Measurements from ENCODE around the gene LIN54. TPM values are rescaled to one million over a fixed set of nuclear protein-coding genes. Genes with fewer than 3 reads are reported as not detected.
A peak's percentile ranks its signal among the peaks of the same experiment; 100 is the strongest.

LIN54 gene
- polyA plus RNA-seq, 1 of the 3 experiments (the other 2 are of a cell fraction): 6.4 TPM

- Histone ChIP-seq H3K9me2 (no peaks in the 10 kb centered on the region), H2AFZ (ENCODE audit: low read depth) (no peak overlapping the region), H3K4me3 (ENCODE audit: low read depth in 2 of 2, low read length in 1 of 2) (no peak overlapping the region), H3K27me3 (ENCODE audit: insufficient read depth) (no peaks in the 10 kb centered on the region), H3K4me1 (ENCODE audit: control insufficient read depth in 1 of 2, insufficient read depth in 2 of 2, low read depth in 1 of 2, low read length in 1 of 2) (peaks cover 5 to 9% of the 10 kb centered on the region in 2 experiments; a peak in 3 of 4 replicates), H3K36me3 (replicated peaks in 1 of 2; ENCODE audit: control insufficient read depth in 1 of 2, insufficient read depth in 2 of 2, low read length in 1 of 2) (peaks cover 41 to 48% of the 10 kb centered on the region in 2 experiments), H3F3A (replicated peaks; ENCODE audit: insufficient read depth) (peaks cover 32% of the 10 kb centered on the region), H3K27ac (ENCODE audit: low read depth in 2 of 2, low read length in 1 of 2) (peak overlapping the region in 1 of 2 experiments; percentile 99; a peak in 2 of 4 replicates), H3K4me2 (no peak overlapping the region), H3K9me3 (no peaks in the 10 kb centered on the region), H3K9ac (no peak overlapping the region), H3K79me2 (ENCODE audit: insufficient read depth) (peaks cover 81% of the 10 kb centered on the region), H4K20me1 (ENCODE audit: insufficient read depth) (peaks cover 26% of the 10 kb centered on the region)
- CTCF ChIA-PET: interaction anchor here (0.9 kb wide), 1 partner anchor 66 kb away, joined by 3 read pairs; no protein-coding TSS in a partner anchor
- no peak for TF ChIP-seq NRF1 (IDR thresholded peaks at IDR 0.05; ENCODE audit: low read depth, low read length)
- no peak for TF ChIP-seq ELF1 (IDR thresholded peaks at IDR 0.05)
- POLR2A ChIA-PET: no interaction called here
- 74% methylated on average over 1 of the region's 1 CpG for WGBS (ENCODE audit: low lambda C conversion rate)
- DNase-seq: no peak
These were observed 118.2 kb downstream of the LIN54 start for GRCh38 chr4:82892467-82892802.

GRCh38 chr4:82891707-82892466, 118.7 kb downstream of the LIN54 start:
- 35% methylated on average over 7 of the region's 7 CpGs for WGBS (ENCODE audit: low lambda C conversion rate)
- no peak for DNase-seq
- Histone ChIP-seq H3K36me3 (replicated peaks in 1 of 2; ENCODE audit: control insufficient read depth in 1 of 2, insufficient read depth in 2 of 2, low read length in 1 of 2) (peaks cover 37 to 46% of the 10 kb centered on the region in 2 experiments), H3K9me3 (no peaks in the 10 kb centered on the region), H2AFZ (ENCODE audit: low read depth) (peak overlapping the region; percentile 53; the same call in 1 of the 2 replicates), H3K27me3 (ENCODE audit: insufficient read depth) (no peaks in the 10 kb centered on the region), H3F3A (replicated peaks; ENCODE audit: insufficient read depth) (peaks cover 29% of the 10 kb centered on the region), H3K4me1 (ENCODE audit: control insufficient read depth in 1 of 2, insufficient read depth in 2 of 2, low read depth in 1 of 2, low read length in 1 of 2) (peaks cover 2 to 8% of the 10 kb centered on the region in 2 experiments; a peak in 3 of 4 replicates), H3K9ac (peak overlapping the region; percentile 99), H3K9me2 (no peaks in the 10 kb centered on the region), H3K79me2 (ENCODE audit: insufficient read depth) (peaks cover 81% of the 10 kb centered on the region), H3K4me3 (ENCODE audit: low read depth in 2 of 2, low read length in 1 of 2) (peak overlapping the region; percentile 82 to 94), H4K20me1 (ENCODE audit: insufficient read depth) (peaks cover 30% of the 10 kb centered on the region), H3K4me2 (peak overlapping the region; percentile 89), H3K27ac (ENCODE audit: low read depth in 2 of 2, low read length in 1 of 2) (peak overlapping the region; percentile 98 to 99)
- ChIA-PET CTCF (interaction anchor here (0.9 kb wide), 1 partner anchor 65 kb away, joined by 3 read pairs; no protein-coding TSS in a partner anchor), POLR2A (no interaction called here)
- TF ChIP-seq TAF1 (IDR thresholded peaks at IDR 0.05; ENCODE audit: borderline replicate concordance, low read depth, low read length) (no peak), GATA2 (CRISPR knock-in tag; IDR thresholded peaks at IDR 0.05) (no peak)

GRCh38 chr4:82890901-82891706, 119.5 kb downstream of the LIN54 start, which contains the start of gene SEC31A:
SEC31A (minus strand) TSS chr4:82891153; CDS start chr4:82881936, 9,217 bp downstream.
- H3K27ac ChIP-seq (ENCODE audit: low read depth in 2 of 2, low read length in 1 of 2): peak within 1 kb of the TSS; percentile 98 to 99
- no peaks in the 10 kb centered on the region for H3K9me2 ChIP-seq
- peaks cover 38% of the 10 kb centered on the region for H4K20me1 ChIP-seq (ENCODE audit: insufficient read depth)
- ChIA-PET POLR2A (no interaction called here), CTCF (no interaction called here)
- H3K4me2 ChIP-seq: peak within 1 kb of the TSS; percentile 90
- peak within 1 kb of the TSS; percentile 99 for H3K9ac ChIP-seq
- peak; percentile 95 for DNase-seq
- H3K79me2 ChIP-seq (ENCODE audit: insufficient read depth): peaks cover 81% of the 10 kb centered on the region
- H3K9me3 ChIP-seq: no peaks in the 10 kb centered on the region
- H3K4me3 ChIP-seq (ENCODE audit: low read depth in 2 of 2, low read length in 1 of 2): peak within 1 kb of the TSS; percentile 82 to 94
- H3K27me3 ChIP-seq (ENCODE audit: insufficient read depth): no peaks in the 10 kb centered on the region
- peaks cover 34 to 45% of the 10 kb centered on the region in 2 experiments for H3K36me3 ChIP-seq (replicated peaks in 1 of 2; ENCODE audit: control insufficient read depth in 1 of 2, insufficient read depth in 2 of 2, low read length in 1 of 2)
- peaks cover 33% of the 10 kb centered on the region for H3F3A ChIP-seq (replicated peaks; ENCODE audit: insufficient read depth)
- WGBS (ENCODE audit: low lambda C conversion rate): 1% methylated on average over 40 of the region's 71 CpGs
- H3K4me1 ChIP-seq (ENCODE audit: control insufficient read depth in 1 of 2, insufficient read depth in 2 of 2, low read depth in 1 of 2, low read length in 1 of 2): peaks cover 1 to 8% of the 10 kb centered on the region in 2 experiments; a peak in 3 of 4 replicates
- peak within 1 kb of the TSS; percentile 53 for H2AFZ ChIP-seq (ENCODE audit: low read depth)
- TF ChIP-seq TAF1 (IDR thresholded peaks at IDR 0.05; ENCODE audit: borderline replicate concordance, low read depth, low read length): peak; percentile 88
- TF ChIP-seq NRF1 (IDR thresholded peaks at IDR 0.05; ENCODE audit: low read depth, low read length): 0 out of 2 replicates have a peak, but pooled peaks have one; percentile 15
- no peak for TF ChIP-seq RXRA (IDR thresholded peaks at IDR 0.05; ENCODE audit: borderline replicate concordance, low read depth)
- TF ChIP-seq GABPA (IDR thresholded peaks at IDR 0.05; ENCODE audit: low read depth): peak; percentile 90
- TF ChIP-seq TCF12 (IDR thresholded peaks at IDR 0.05): no peak
- no peak for TF ChIP-seq NFIC (IDR thresholded peaks at IDR 0.05; ENCODE audit: borderline replicate concordance)
- TF ChIP-seq CTCF (IDR thresholded peaks at IDR 0.05): no peak; the same call in 1 of the 2 replicates
- peak; percentile 91 for TF ChIP-seq CHD2 (IDR thresholded peaks at IDR 0.05; ENCODE audit: low read length, partially characterized antibody)
- TF ChIP-seq REST (IDR thresholded peaks at IDR 0.05; ENCODE audit: low read depth, low read length): no peak
- peak; percentile 86 for TF ChIP-seq POLR2AphosphoS5 (IDR thresholded peaks at IDR 0.05; ENCODE audit: low read depth, low read length)
- TF ChIP-seq YY1 (IDR thresholded peaks at IDR 0.05; ENCODE audit: low read depth): peak; percentile 76
- TF ChIP-seq EP300 (IDR thresholded peaks at IDR 0.05; ENCODE audit: borderline replicate concordance in 1 of 2, low read depth in 1 of 2, low read length in 1 of 2): no peak
